ENCODE measurements around the gene GPC6.

- TF ChIP-seq POLR2AphosphoS5 (IDR thresholded peaks at IDR 0.05): no peak
- TF ChIP-seq CTCF (IDR thresholded peaks at IDR 0.05 in 8 of 11, conservative IDR thresholded peaks at IDR 0.05 in 3 of 11): no peak
- no peak for TF ChIP-seq POLR2A (IDR thresholded peaks at IDR 0.05)
Measured at GRCh38 chr13:93435651-93436050, 209.0 kb downstream of the GPC6 start.
